BLaER1 treated with 17β-estradiol and CSF1 and Interleukin-3, amounts not matched to agents 10 nM and 100 nM (cell line): Measurements from ENCODE around the gene CNR2.
A peak's percentile ranks its signal among the peaks of the same experiment; 100 is the strongest.
"Not testable (repeated sequence)": the region's sequence is repeated elsewhere in the genome, so short reads cannot be mapped to it uniquely, and the experiment has no call there.

Source experiments
- H3K27ac ChIP-seq, 11 experiments: shearing (Covaris generic); formaldehyde crosslinking; 2 replicates each; pipeline ENCODE4 v1.8.1; 2022
- H3K27me3 ChIP-seq, 11 experiments: shearing (Covaris generic); formaldehyde crosslinking; 2 replicates each; pipeline ENCODE4 v1.8.1; 2022
- H3K36me3 ChIP-seq, 11 experiments: shearing (Covaris generic); formaldehyde crosslinking; 2 replicates each; pipeline ENCODE4 v1.8.1; 2022
- H3K4me1 ChIP-seq, 10 experiments: shearing (Covaris generic); formaldehyde crosslinking; 2 replicates each; pipeline ENCODE4 v1.8.1; 2022
- H3K4me2 ChIP-seq, 11 experiments: shearing (Covaris generic); formaldehyde crosslinking; 2 replicates each; pipeline ENCODE4 v1.8.1; 2022
- H3K4me3 ChIP-seq, 10 experiments: shearing (Covaris generic); formaldehyde crosslinking; 2 replicates each; pipeline ENCODE4 v1.8.1; 2022
- H3K9ac ChIP-seq, 11 experiments: shearing (Covaris generic); formaldehyde crosslinking; 2 replicates each; pipeline ENCODE4 v1.8.1; 2022
- H3K9me3 ChIP-seq, 11 experiments: shearing (Covaris generic); formaldehyde crosslinking; replicated peaks in 1 of 11; 2 replicates each; pipeline ENCODE4 v1.8.1; 2022
- H4K20me1 ChIP-seq, 11 experiments: shearing (Covaris generic); formaldehyde crosslinking; 2 replicates each; pipeline ENCODE4 v1.8.1; 2022
- Cebpa-rat ChIP-seq, 11 experiments: shearing (Covaris generic); IDR thresholded peaks; 2 replicates each; pipeline ENCODE4 v1.8.1; 2022

CNR2 gene

DNA sequence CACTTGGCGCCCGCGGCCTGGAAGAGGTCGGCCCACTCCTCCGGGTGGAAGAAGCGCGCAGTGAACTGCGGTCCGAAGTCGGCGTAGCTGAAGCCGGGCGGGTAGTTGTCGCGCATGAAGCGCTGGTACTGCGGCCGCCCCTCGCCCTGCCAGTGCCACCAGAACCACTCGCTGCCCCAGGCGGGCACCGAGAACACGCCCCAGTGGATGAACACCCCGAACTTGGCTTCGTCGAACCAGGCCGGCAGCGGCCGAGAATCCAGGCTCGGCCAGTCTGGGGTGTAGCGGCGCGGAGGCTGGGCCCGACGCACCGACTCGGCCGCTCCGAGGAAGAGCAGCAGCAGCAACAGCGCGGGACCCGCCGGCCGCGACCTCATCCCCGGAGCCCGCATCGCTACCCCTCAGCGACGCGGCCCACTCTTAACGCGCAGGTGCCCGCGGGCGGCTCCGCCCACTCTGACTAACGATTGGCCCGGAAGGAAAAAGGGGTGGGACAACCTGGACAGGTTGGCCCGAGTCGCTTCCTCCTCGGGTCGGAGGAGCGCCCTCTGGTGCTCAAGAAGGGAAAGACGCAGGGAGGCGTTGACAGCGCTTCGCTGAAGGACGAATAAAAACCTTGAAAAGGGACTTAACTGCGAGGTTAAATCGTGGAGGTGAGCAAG is 45.1 kb downstream of the CNR2 start, which contains the start of gene FUCA1:
TSS of gene FUCA1 (minus strand) at position 396 of the 662 bp plus-strand sequence. CDS start at position 392, 4 bp downstream.
- Histone ChIP-seq H3K4me2 (peak within 1 kb of the TSS; percentile 94 to 100 (median 99)), H3K9ac (peak within 1 kb of the TSS; percentile 68 to 88 (median 81)), H3K27me3 (no peaks in the 10 kb centered on the region; a peak in 1 of 22 replicates), H3K4me1 (peaks cover 45 to 57% (median 53%) of the 10 kb centered on the region in 10 experiments), H3K9me3 (no peaks in the 10 kb centered on the region), H4K20me1 (peaks cover 0 to 25% (median 9%) of the 10 kb centered on the region in 11 experiments; a peak in 10 of 22 replicates), H3K27ac (peak within 1 kb of the TSS; percentile 45 to 71 (median 61); a peak in 21 of 22 replicates), H3K4me3 (peak within 1 kb of the TSS; percentile 69 to 83 (median 79)), H3K36me3 (peaks cover 10 to 24% (median 22%) of the 10 kb centered on the region in 11 experiments)
- no peak for TF ChIP-seq Cebpa-rat (IDR thresholded peaks at IDR 0.05)

DNA sequence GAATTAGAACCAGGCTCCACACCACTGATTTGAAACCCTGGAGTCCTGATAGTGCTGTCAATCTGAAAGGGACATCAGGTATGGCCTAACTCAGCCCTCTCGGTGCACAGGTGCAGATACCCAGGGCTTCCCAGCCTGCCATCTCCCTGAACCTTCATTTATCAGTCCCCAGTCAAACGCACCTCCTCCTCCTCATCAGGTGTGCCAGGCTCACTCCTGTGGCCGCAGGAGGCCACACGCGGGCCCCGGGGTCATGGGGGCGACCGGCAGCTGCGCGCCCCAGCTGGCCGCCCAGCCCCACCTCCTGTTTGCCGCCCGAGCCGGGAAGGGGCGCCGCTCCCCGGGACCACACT is 45.6 kb downstream of the CNR2 start:
- Histone ChIP-seq H3K4me3 (peak overlapping the region; percentile 69 to 83 (median 79)), H3K4me2 (peak overlapping the region; percentile 94 to 100 (median 99)), H3K27ac (peak overlapping the region; percentile 45 to 71 (median 61); a peak in 21 of 22 replicates), H3K36me3 (peaks cover 15 to 29% (median 27%) of the 10 kb centered on the region in 11 experiments), H4K20me1 (peaks cover 0 to 25% (median 9%) of the 10 kb centered on the region in 11 experiments; a peak in 10 of 22 replicates), H3K9ac (peak overlapping the region; percentile 68 to 88 (median 81)), H3K9me3 (no peaks in the 10 kb centered on the region), H3K4me1 (peaks cover 45 to 57% (median 53%) of the 10 kb centered on the region in 10 experiments), H3K27me3 (no peaks in the 10 kb centered on the region; a peak in 1 of 22 replicates)
- no peak for TF ChIP-seq Cebpa-rat (IDR thresholded peaks at IDR 0.05)

DNA sequence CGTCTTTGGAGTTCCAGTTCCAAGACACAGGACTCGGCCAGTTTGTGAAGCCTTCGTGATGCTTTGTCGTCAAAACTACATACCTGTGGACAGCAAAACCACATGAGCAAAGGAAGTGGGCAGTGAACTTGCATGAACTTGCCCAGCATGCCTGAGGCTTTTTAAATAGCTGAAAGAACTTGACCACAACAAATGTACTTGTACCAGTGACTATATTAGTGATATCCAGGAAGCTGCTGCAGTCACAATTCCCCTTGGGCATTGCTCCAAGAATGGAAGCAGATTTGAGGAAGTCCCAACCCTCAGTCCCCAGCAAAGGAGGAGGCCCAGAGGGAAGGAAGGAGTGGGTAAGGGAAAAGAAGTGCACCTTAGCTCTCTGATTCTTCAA is 47.6 kb downstream of the CNR2 start:
- no peak for TF ChIP-seq Cebpa-rat (IDR thresholded peaks at IDR 0.05)
- Histone ChIP-seq H3K4me3 (peak overlapping the region in 9 of 10 experiments; percentile 31 to 83 (median 79); a peak in 15 of 20 replicates), H4K20me1 (peaks cover 0 to 25% (median 9%) of the 10 kb centered on the region in 11 experiments; a peak in 10 of 22 replicates), H3K27me3 (no peaks in the 10 kb centered on the region; a peak in 1 of 22 replicates), H3K4me1 (peaks cover 45 to 56% (median 53%) of the 10 kb centered on the region in 10 experiments), H3K9ac (peak overlapping the region in 5 of 11 experiments; percentile 2 to 27 (median 14); a peak in 5 of 22 replicates), H3K4me2 (peak overlapping the region; percentile 94 to 100 (median 99)), H3K36me3 (peaks cover 29 to 49% (median 46%) of the 10 kb centered on the region in 11 experiments), H3K9me3 (no peaks in the 10 kb centered on the region), H3K27ac (peak overlapping the region in 6 of 11 experiments; percentile 0 to 19 (median 8); a peak in 4 of 22 replicates)

- H3K27me3 ChIP-seq: no peaks in the 10 kb centered on the region; a peak in 1 of 22 replicates
- H4K20me1 ChIP-seq: peaks cover 0 to 25% (median 9%) of the 10 kb centered on the region in 11 experiments; a peak in 10 of 22 replicates
- H3K4me2 ChIP-seq: peak overlapping the region; percentile 94 to 100 (median 99)
- peak overlapping the region in 9 of 10 experiments; percentile 31 to 83 (median 79); a peak in 10 of 20 replicates for H3K4me3 ChIP-seq
- no peak for TF ChIP-seq Cebpa-rat (IDR thresholded peaks at IDR 0.05)
- H3K9ac ChIP-seq: peak overlapping the region in 4 of 11 experiments; percentile 2 to 27 (median 10); a peak in 3 of 22 replicates
- H3K27ac ChIP-seq: peak overlapping the region in 6 of 11 experiments; percentile 0 to 19 (median 8); a peak in 4 of 22 replicates
- peaks cover 45 to 53% (median 51%) of the 10 kb centered on the region in 10 experiments for H3K4me1 ChIP-seq
- no peaks in the 10 kb centered on the region for H3K9me3 ChIP-seq
- H3K36me3 ChIP-seq: peaks cover 30 to 54% (median 50%) of the 10 kb centered on the region in 11 experiments
These were observed 48.2 kb downstream of the CNR2 start for GRCh38 chr1:23864801-23865542.

- H3K27ac ChIP-seq: no peak overlapping the region
- no peak overlapping the region for H3K4me3 ChIP-seq
- no peak for TF ChIP-seq Cebpa-rat (IDR thresholded peaks at IDR 0.05)
- no peak overlapping the region for H3K4me2 ChIP-seq
- H3K36me3 ChIP-seq: peaks cover 52 to 78% (median 74%) of the 10 kb centered on the region in 11 experiments
- no peaks in the 10 kb centered on the region for H3K9me3 ChIP-seq
- H3K9ac ChIP-seq: no peak overlapping the region
- peaks cover 32 to 37% (median 35%) of the 10 kb centered on the region in 10 experiments for H3K4me1 ChIP-seq
- H4K20me1 ChIP-seq: peaks cover 0 to 25% (median 9%) of the 10 kb centered on the region in 11 experiments; a peak in 10 of 22 replicates
- H3K27me3 ChIP-seq: no peaks in the 10 kb centered on the region; a peak in 1 of 22 replicates
These were observed 50.5 kb downstream of the CNR2 start for GRCh38 chr1:23862640-23863039.

- H3K27me3 ChIP-seq: no peaks in the 10 kb centered on the region
- H3K36me3 ChIP-seq: peaks cover 52 to 82% (median 70%) of the 10 kb centered on the region in 11 experiments
- TF ChIP-seq Cebpa-rat (IDR thresholded peaks at IDR 0.05): no peak
- no peaks in the 10 kb centered on the region for H3K4me1 ChIP-seq
- no peak overlapping the region for H3K4me2 ChIP-seq
- peaks cover 0 to 10% (median 0%) of the 10 kb centered on the region in 11 experiments; a peak in 2 of 22 replicates for H4K20me1 ChIP-seq
- no peak overlapping the region for H3K4me3 ChIP-seq
- peaks cover 0 to 7% (median 0%) of the 10 kb centered on the region in 11 experiments; a peak in 3 of 22 replicates for H3K9me3 ChIP-seq
- no peak overlapping the region for H3K27ac ChIP-seq
- no peak overlapping the region for H3K9ac ChIP-seq
These were observed 58.6 kb downstream of the CNR2 start for GRCh38 chr1:23854568-23854967.

DNA sequence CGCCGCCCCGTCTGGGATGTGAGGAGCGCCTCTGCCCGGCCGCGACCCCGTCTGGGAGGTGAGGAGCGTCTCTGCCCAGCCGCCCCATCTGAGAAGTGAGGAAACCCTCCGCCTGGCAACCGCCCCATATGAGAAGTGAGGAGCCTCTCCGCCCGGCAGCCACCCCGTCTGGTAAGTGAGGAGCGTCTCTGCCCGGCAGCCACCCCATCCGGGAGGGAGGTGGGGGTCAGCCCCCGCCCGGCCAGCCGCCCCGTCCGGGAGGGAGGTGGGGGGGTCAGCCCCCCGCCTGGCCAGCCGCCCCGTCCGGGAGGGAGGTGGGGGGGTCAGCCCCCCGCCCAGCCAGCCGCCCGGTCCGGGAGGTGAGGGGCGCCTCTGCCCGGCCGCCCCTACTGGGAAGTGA is 60.0 kb downstream of the CNR2 start:
- not testable (repeated sequence) for H3K4me2 ChIP-seq, H3K27ac ChIP-seq, H3K27me3 ChIP-seq, H4K20me1 ChIP-seq, H3K9ac ChIP-seq, H3K4me3 ChIP-seq, H3K4me1 ChIP-seq
- Histone ChIP-seq H3K36me3 (peaks cover 50 to 82% (median 69%) of the 10 kb centered on the region in 11 experiments), H3K9me3 (peaks cover 0 to 14% (median 0%) of the 10 kb centered on the region in 11 experiments; a peak in 7 of 22 replicates)

DNA sequence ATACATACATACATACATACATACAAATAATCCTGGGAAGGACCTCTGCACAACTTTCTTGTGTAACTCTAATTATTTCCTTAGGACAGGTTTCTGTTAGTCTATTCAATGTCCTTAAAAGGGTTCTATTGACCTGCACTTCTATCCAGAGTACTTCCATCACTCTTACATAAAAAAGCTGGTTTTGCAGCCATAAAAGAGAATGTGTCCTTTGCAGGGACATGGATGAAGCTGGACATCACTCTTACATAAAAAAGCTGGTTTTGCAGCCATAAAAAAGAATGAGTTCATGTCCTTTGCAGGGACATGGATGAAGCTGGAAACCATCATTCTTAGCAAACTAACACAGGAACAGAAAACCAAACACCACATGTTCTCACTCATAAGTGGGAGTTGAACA is 61.8 kb downstream of the CNR2 start:
- H3K4me1 ChIP-seq, H3K9ac ChIP-seq, H3K27me3 ChIP-seq, H3K4me3 ChIP-seq, H3K27ac ChIP-seq, H4K20me1 ChIP-seq, H3K4me2 ChIP-seq: not testable (repeated sequence)
- Histone ChIP-seq H3K9me3 (peaks cover 0 to 23% (median 6%) of the 10 kb centered on the region in 11 experiments; a peak in 11 of 22 replicates), H3K36me3 (peaks cover 51 to 82% (median 70%) of the 10 kb centered on the region in 11 experiments)
